H1 (cell line): Measurements from ENCODE around the gene TAAR8.
"Not testable (repeated sequence)": the region's sequence is repeated elsewhere in the genome, so short reads cannot be mapped to it uniquely, and the experiment has no call there.

Experiments
- ATF3 ChIP-seq: IDR thresholded peaks from 2 replicates; pipeline ENCODE4 v1.6.1; 2011; ENCODE audit warnings: low read depth, mild to moderate bottlenecking, low read length; ENCODE audit not compliant: insufficient read depth
- CEBPB ChIP-seq: IDR thresholded peaks from 2 replicates; pipeline ENCODE4 v1.6.1; 2012; ENCODE audit warnings: low read depth, low read length
- CTCF ChIP-seq, 3 experiments: IDR thresholded peaks; 1 replicate in 2 of 3; 2 replicates in 1 of 3; pipeline versions ENCODE4 v1.5.1 to v1.6.1; 2011; ENCODE audit warnings: low read length in 3 of 3, mild to moderate bottlenecking in 3 of 3, inconsistent platforms in 2 of 3, low read depth in 1 of 3, moderate library complexity in 1 of 3; ENCODE audit not compliant: insufficient read depth in 1 of 3; ENCODE audit errors: control extremely low read depth in 1 of 3
- EZH2 ChIP-seq: fragments of 200-600 bp; sonication (generic); IDR thresholded peaks from 2 replicates; pipeline ENCODE4 v1.7.1; 2012; ENCODE audit warnings: low read depth, mild to moderate bottlenecking, moderate library complexity, low read length, inconsistent platforms; ENCODE audit not compliant: severe bottlenecking
- FOSL1 ChIP-seq: IDR thresholded peaks from 2 replicates; pipeline ENCODE4 v1.6.1; 2011; ENCODE audit warnings: mild to moderate bottlenecking, low read depth, low read length, moderate library complexity; ENCODE audit not compliant: insufficient read depth
- KDM1A ChIP-seq: fragments of 200-600, 300-600 bp; sonication (generic); IDR thresholded peaks from 2 replicates; pipeline ENCODE4 v1.7.1; 2016; ENCODE audit warnings: mild to moderate bottlenecking, low read length, borderline replicate concordance
- POLR2A ChIP-seq, 2 experiments: IDR thresholded peaks; 1 replicate in 1 of 2; 2 replicates in 1 of 2; pipeline ENCODE4 v1.6.1; 2011; ENCODE audit warnings: low read depth in 2 of 2, low read length in 2 of 2, mild to moderate bottlenecking in 2 of 2; ENCODE audit errors: control extremely low read depth in 1 of 2
- SUZ12 ChIP-seq: fragments of 200-600 bp; sonication (generic); IDR thresholded peaks from 2 replicates; pipeline ENCODE4 v1.6.1; 2012; ENCODE audit warnings: mild to moderate bottlenecking, inconsistent platforms, low read length, moderate library complexity, mixed read lengths
- TAF1 ChIP-seq: IDR thresholded peaks from 2 replicates; pipeline ENCODE4 v1.6.1; 2011; ENCODE audit warnings: mild to moderate bottlenecking, low read depth, low read length

DNA sequence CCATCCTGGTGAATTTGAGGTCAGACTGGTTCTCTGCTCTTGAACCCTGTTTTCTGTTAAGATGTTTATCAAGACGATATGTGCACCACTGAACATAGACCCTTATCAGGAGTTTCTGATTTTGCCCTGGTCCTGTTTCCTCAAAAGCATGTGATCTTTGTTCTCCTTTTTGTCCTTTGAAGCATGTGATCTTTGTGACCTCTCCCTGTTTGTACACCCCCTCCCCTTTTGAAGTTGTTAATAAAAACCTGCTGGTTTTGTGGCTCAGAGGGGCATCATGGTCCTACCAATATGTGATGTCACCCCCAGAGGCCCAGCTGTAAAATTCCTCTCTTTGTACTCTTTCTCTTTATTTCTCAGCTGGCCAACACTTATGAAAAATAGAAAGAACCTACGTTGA is 17.9 kb upstream of the TAAR8 start:
- not testable (repeated sequence) for TF ChIP-seq SUZ12; ATF3; TAF1; FOSL1; EZH2; CTCF (IDR thresholded peaks at IDR 0.05; ENCODE audit: control extremely low read depth in 1 of 3, insufficient read depth in 1 of 3, low read depth in 1 of 3, low read length in 3 of 3); CEBPB; POLR2A (IDR thresholded peaks at IDR 0.05; ENCODE audit: control extremely low read depth in 1 of 2, low read depth in 2 of 2, low read length in 2 of 2); KDM1A
